K562 (cell line): ENCODE measurements around the gene ROR2. TPM values are rescaled to one million over a fixed set of nuclear protein-coding genes. Genes with fewer than 3 reads are reported as not detected.

Experiments used
- MTA3 ChIP-seq: fragments of 450-650 bp; formaldehyde crosslinking; IDR thresholded peaks from 2 replicates; pipeline ENCODE4 v1.6.1; 2017; ENCODE audit warnings: mild to moderate bottlenecking, borderline replicate concordance
- PURB ChIP-seq: sonication (generic); formaldehyde crosslinking; IDR thresholded peaks from 2 replicates; pipeline ENCODE4 v1.9.0; 2021; ENCODE audit warnings: low read depth, mild to moderate bottlenecking, missing genetic modification reagents
- SIN3A ChIP-seq, 2 experiments: fragments of 150-350 bp in 1 of 2; IDR thresholded peaks; 2 replicates each; pipeline ENCODE4 v1.6.1; 2011 to 2016; ENCODE audit warnings: borderline replicate concordance in 2 of 2, low read depth in 2 of 2, low read length in 2 of 2, mild to moderate bottlenecking in 2 of 2, moderate library complexity in 2 of 2; ENCODE audit not compliant: control insufficient read depth in 1 of 2
- SMARCA5 ChIP-seq: fragments of 450-650 bp; IDR thresholded peaks from 2 replicates; pipeline ENCODE4 v1.6.1; 2016
- TBL1XR1 ChIP-seq, 2 experiments: IDR thresholded peaks; 2 replicates each; pipeline ENCODE4 v1.6.1; 2012; ENCODE audit warnings: improper control_type of control experiment in 2 of 2, low read length in 2 of 2, mild to moderate bottlenecking in 1 of 2
- polyA plus RNA-seq, 8 experiments: library from polyadenylated mRNA; depleted of rRNA in 4 of 8; stranded (reverse) in 5 of 8; unstranded in 3 of 8; fragments of >200 nt; fragmentation: Nextera tagmentation in 2 of 8; fragmentation: Illumina TruSeq in 1 of 8; extraction: Ambion mirVana in 2 of 8; extraction: Trizol in 1 of 8; gene quantifications; 2 replicates each; pipeline versions ENCODE4 v1.2.1 to v1.2.3, GENCODE V29; 2011 to 2014; ENCODE audit warnings: inconsistent platforms in 1 of 8, missing spikeins in 1 of 8
- total RNA-seq, 7 experiments: library from RNA; depleted of rRNA in 6 of 7; stranded (reverse); fragments of >200 nt in 6 of 7; fragmentation: Illumina TruSeq in 2 of 7; extraction: Trizol in 2 of 7; gene quantifications; 2 replicates each; pipeline versions ENCODE4 v1.2.1 to v1.2.3, GENCODE V29; 2011 to 2021; ENCODE audit warnings: low replicate concordance in 1 of 7
- TF ChIP-seq, protein P1 (sequence below): sonication (generic); formaldehyde crosslinking; IDR thresholded peaks from 2 replicates; pipeline ENCODE4 v1.8.0; 2022; ENCODE audit warnings: mild to moderate bottlenecking, missing genetic modification reagents
- TF ChIP-seq, protein P2 (sequence below): fragments of 450-650 bp; IDR thresholded peaks from 2 replicates; pipeline ENCODE4 v1.6.1; 2017; ENCODE audit warnings: antibody characterized with exemption

Gene ROR2
- total and polyA plus RNA-seq, 9 of the 15 experiments (the other 6 are each of a cell fraction or from before 2014, with no cell fraction given), result 5.6 to 33.8 (median 15.3) TPM

DNA sequence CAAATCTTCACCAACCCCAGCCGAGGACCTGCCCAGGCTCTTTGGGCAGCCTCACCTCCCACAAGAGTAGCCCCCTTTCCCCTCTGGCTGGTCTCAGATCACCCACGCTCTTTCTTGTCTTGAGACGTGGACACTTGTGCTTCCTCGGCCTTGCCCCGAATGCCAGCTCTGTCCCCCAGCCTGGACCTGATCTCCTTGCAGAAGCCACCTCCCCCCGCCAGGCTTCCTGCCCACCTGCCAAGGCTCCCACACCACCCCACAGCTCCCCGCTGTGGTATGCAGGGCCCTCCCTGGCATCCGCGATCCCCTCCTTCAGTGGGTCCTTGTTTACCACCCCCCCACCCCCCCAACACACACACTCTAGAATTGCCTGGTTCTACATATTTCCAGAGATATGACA, 133.7 kb downstream of the ROR2 start (continued):
- TF ChIP-seq PURB, result no peak
- TF ChIP-seq SMARCA5, result no peak
- TF ChIP-seq MTA3, result no peak
- TF ChIP-seq SIN3A (IDR thresholded peaks at IDR 0.05; ENCODE audit: borderline replicate concordance in 2 of 2, control insufficient read depth in 1 of 2, low read depth in 2 of 2, low read length in 2 of 2), result no peak
- TF ChIP-seq, protein P1, sequence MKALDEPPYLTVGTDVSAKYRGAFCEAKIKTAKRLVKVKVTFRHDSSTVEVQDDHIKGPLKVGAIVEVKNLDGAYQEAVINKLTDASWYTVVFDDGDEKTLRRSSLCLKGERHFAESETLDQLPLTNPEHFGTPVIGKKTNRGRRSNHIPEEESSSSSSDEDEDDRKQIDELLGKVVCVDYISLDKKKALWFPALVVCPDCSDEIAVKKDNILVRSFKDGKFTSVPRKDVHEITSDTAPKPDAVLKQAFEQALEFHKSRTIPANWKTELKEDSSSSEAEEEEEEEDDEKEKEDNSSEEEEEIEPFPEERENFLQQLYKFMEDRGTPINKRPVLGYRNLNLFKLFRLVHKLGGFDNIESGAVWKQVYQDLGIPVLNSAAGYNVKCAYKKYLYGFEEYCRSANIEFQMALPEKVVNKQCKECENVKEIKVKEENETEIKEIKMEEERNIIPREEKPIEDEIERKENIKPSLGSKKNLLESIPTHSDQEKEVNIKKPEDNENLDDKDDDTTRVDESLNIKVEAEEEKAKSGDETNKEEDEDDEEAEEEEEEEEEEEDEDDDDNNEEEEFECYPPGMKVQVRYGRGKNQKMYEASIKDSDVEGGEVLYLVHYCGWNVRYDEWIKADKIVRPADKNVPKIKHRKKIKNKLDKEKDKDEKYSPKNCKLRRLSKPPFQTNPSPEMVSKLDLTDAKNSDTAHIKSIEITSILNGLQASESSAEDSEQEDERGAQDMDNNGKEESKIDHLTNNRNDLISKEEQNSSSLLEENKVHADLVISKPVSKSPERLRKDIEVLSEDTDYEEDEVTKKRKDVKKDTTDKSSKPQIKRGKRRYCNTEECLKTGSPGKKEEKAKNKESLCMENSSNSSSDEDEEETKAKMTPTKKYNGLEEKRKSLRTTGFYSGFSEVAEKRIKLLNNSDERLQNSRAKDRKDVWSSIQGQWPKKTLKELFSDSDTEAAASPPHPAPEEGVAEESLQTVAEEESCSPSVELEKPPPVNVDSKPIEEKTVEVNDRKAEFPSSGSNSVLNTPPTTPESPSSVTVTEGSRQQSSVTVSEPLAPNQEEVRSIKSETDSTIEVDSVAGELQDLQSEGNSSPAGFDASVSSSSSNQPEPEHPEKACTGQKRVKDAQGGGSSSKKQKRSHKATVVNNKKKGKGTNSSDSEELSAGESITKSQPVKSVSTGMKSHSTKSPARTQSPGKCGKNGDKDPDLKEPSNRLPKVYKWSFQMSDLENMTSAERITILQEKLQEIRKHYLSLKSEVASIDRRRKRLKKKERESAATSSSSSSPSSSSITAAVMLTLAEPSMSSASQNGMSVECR (CRISPR knock-in tag), result no peak
- TF ChIP-seq, protein P2, sequence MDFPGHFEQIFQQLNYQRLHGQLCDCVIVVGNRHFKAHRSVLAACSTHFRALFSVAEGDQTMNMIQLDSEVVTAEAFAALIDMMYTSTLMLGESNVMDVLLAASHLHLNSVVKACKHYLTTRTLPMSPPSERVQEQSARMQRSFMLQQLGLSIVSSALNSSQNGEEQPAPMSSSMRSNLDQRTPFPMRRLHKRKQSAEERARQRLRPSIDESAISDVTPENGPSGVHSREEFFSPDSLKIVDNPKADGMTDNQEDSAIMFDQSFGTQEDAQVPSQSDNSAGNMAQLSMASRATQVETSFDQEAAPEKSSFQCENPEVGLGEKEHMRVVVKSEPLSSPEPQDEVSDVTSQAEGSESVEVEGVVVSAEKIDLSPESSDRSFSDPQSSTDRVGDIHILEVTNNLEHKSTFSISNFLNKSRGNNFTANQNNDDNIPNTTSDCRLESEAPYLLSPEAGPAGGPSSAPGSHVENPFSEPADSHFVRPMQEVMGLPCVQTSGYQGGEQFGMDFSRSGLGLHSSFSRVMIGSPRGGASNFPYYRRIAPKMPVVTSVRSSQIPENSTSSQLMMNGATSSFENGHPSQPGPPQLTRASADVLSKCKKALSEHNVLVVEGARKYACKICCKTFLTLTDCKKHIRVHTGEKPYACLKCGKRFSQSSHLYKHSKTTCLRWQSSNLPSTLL, result no peak
- TF ChIP-seq TBL1XR1 (IDR thresholded peaks at IDR 0.05; ENCODE audit: low read length in 2 of 2), result no peak
